ENCODE measurements around the gene ZHX3.

Gene ZHX3

GRCh38 chr20:41204304-41205265 lies 112.9 kb downstream of the ZHX3 start:
- no peaks in the 10 kb centered on the region for H3K27me3 ChIP-seq (ENCODE audit: insufficient read depth, low read length)
- H3K27ac ChIP-seq (ENCODE audit: low read depth, low read length) = no peak overlapping the region
- H3K4me1 ChIP-seq (ENCODE audit: control insufficient read depth, insufficient read depth, low read length, unreplicated experiment) = no peaks in the 10 kb centered on the region
- no peak overlapping the region for H3K4me3 ChIP-seq (ENCODE audit: low read depth, low read length)
- H2AFZ ChIP-seq (ENCODE audit: low read length, unreplicated experiment) = no peak overlapping the region
- H3K79me2 ChIP-seq (ENCODE audit: control insufficient read depth, insufficient read depth, low read length, unreplicated experiment) = peaks cover 10% of the 10 kb centered on the region
- peaks cover 38% of the 10 kb centered on the region for H3K36me3 ChIP-seq (ENCODE audit: insufficient read depth, low read length)

- H3K27me3 ChIP-seq (ENCODE audit: insufficient read depth, low read length) = no peaks in the 10 kb centered on the region
- no peak overlapping the region for H3K4me3 ChIP-seq (ENCODE audit: low read depth, low read length)
- no peak overlapping the region for H2AFZ ChIP-seq (ENCODE audit: low read length, unreplicated experiment)
- peaks cover 10% of the 10 kb centered on the region for H3K79me2 ChIP-seq (ENCODE audit: control insufficient read depth, insufficient read depth, low read length, unreplicated experiment)
- H3K27ac ChIP-seq (ENCODE audit: low read depth, low read length) = no peak overlapping the region
- peaks cover 46% of the 10 kb centered on the region for H3K36me3 ChIP-seq (ENCODE audit: insufficient read depth, low read length)
- H3K4me1 ChIP-seq (ENCODE audit: control insufficient read depth, insufficient read depth, low read length, unreplicated experiment) = no peaks in the 10 kb centered on the region
Measured at GRCh38 chr20:41203660-41204059, 113.9 kb downstream of the ZHX3 start.

- H3K4me1 ChIP-seq (ENCODE audit: control insufficient read depth, insufficient read depth, low read length, unreplicated experiment) = no peaks in the 10 kb centered on the region
- H3K79me2 ChIP-seq (ENCODE audit: control insufficient read depth, insufficient read depth, low read length, unreplicated experiment) = peaks cover 10% of the 10 kb centered on the region
Measured at GRCh38 chr20:41202426-41202825, 115.1 kb downstream of the ZHX3 start.

GRCh38 chr20:41201760-41202159 lies 115.8 kb downstream of the ZHX3 start:
- Histone ChIP-seq H3K79me2 (ENCODE audit: control insufficient read depth, insufficient read depth, low read length, unreplicated experiment) (peaks cover 10% of the 10 kb centered on the region), H3K27me3 (ENCODE audit: insufficient read depth, low read length) (no peaks in the 10 kb centered on the region), H3K27ac (ENCODE audit: low read depth, low read length) (no peak overlapping the region), H2AFZ (ENCODE audit: low read length, unreplicated experiment) (no peak overlapping the region), H3K4me1 (ENCODE audit: control insufficient read depth, insufficient read depth, low read length, unreplicated experiment) (no peaks in the 10 kb centered on the region), H3K36me3 (ENCODE audit: insufficient read depth, low read length) (peaks cover 50% of the 10 kb centered on the region), H3K4me3 (ENCODE audit: low read depth, low read length) (no peak overlapping the region)

More at GRCh38 chr20:41202426-41202825, 115.1 kb downstream of the ZHX3 start:
- Histone ChIP-seq H3K27me3 (ENCODE audit: insufficient read depth, low read length) (no peaks in the 10 kb centered on the region), H3K36me3 (ENCODE audit: insufficient read depth, low read length) (peaks cover 49% of the 10 kb centered on the region), H3K27ac (ENCODE audit: low read depth, low read length) (no peak overlapping the region), H2AFZ (ENCODE audit: low read length, unreplicated experiment) (no peak overlapping the region), H3K4me3 (ENCODE audit: low read depth, low read length) (no peak overlapping the region)

- Histone ChIP-seq H3K27ac (ENCODE audit: low read depth, low read length) (no peak overlapping the region), H3K79me2 (ENCODE audit: control insufficient read depth, insufficient read depth, low read length, unreplicated experiment) (peaks cover 10% of the 10 kb centered on the region), H3K4me1 (ENCODE audit: control insufficient read depth, insufficient read depth, low read length, unreplicated experiment) (no peaks in the 10 kb centered on the region), H2AFZ (ENCODE audit: low read length, unreplicated experiment) (no peak overlapping the region), H3K36me3 (ENCODE audit: insufficient read depth, low read length) (peaks cover 57% of the 10 kb centered on the region), H3K27me3 (ENCODE audit: insufficient read depth, low read length) (no peaks in the 10 kb centered on the region), H3K4me3 (ENCODE audit: low read depth, low read length) (no peak overlapping the region)
Measured at GRCh38 chr20:41200446-41201202, 116.9 kb downstream of the ZHX3 start.

- H3K4me3 ChIP-seq (ENCODE audit: low read depth, low read length) = no peak overlapping the region
- no peaks in the 10 kb centered on the region for H3K27me3 ChIP-seq (ENCODE audit: insufficient read depth, low read length)
- H3K36me3 ChIP-seq (ENCODE audit: insufficient read depth, low read length) = peaks cover 48% of the 10 kb centered on the region
- H3K4me1 ChIP-seq (ENCODE audit: control insufficient read depth, insufficient read depth, low read length, unreplicated experiment) = no peaks in the 10 kb centered on the region
- no peak overlapping the region for H2AFZ ChIP-seq (ENCODE audit: low read length, unreplicated experiment)
- H3K79me2 ChIP-seq (ENCODE audit: control insufficient read depth, insufficient read depth, low read length, unreplicated experiment) = peaks cover 2% of the 10 kb centered on the region
- no peak overlapping the region for H3K27ac ChIP-seq (ENCODE audit: low read depth, low read length)
Measured at GRCh38 chr20:41198443-41198842, 119.1 kb downstream of the ZHX3 start.

- H3K4me1 ChIP-seq (ENCODE audit: control insufficient read depth, insufficient read depth, low read length, unreplicated experiment) = no peaks in the 10 kb centered on the region
- H3K4me3 ChIP-seq (ENCODE audit: low read depth, low read length) = no peak overlapping the region
- H3K36me3 ChIP-seq (ENCODE audit: insufficient read depth, low read length) = peaks cover 57% of the 10 kb centered on the region
- no peak overlapping the region for H3K27ac ChIP-seq (ENCODE audit: low read depth, low read length)
- no peaks in the 10 kb centered on the region for H3K27me3 ChIP-seq (ENCODE audit: insufficient read depth, low read length)
- no peak overlapping the region for H2AFZ ChIP-seq (ENCODE audit: low read length, unreplicated experiment)
- no peaks in the 10 kb centered on the region for H3K79me2 ChIP-seq (ENCODE audit: control insufficient read depth, insufficient read depth, low read length, unreplicated experiment)
Measured at GRCh38 chr20:41196653-41197225, 120.8 kb downstream of the ZHX3 start.

GRCh38 chr20:41192575-41192974 lies 125.0 kb downstream of the ZHX3 start:
- H3K4me1 ChIP-seq (ENCODE audit: control insufficient read depth, insufficient read depth, low read length, unreplicated experiment) = no peaks in the 10 kb centered on the region
- peaks cover 39% of the 10 kb centered on the region for H3K36me3 ChIP-seq (ENCODE audit: insufficient read depth, low read length)
- no peak overlapping the region for H3K27ac ChIP-seq (ENCODE audit: low read depth, low read length)
- no peaks in the 10 kb centered on the region for H3K79me2 ChIP-seq (ENCODE audit: control insufficient read depth, insufficient read depth, low read length, unreplicated experiment)
- H3K4me3 ChIP-seq (ENCODE audit: low read depth, low read length) = no peak overlapping the region
- H3K27me3 ChIP-seq (ENCODE audit: insufficient read depth, low read length) = no peaks in the 10 kb centered on the region
- no peak overlapping the region for H2AFZ ChIP-seq (ENCODE audit: low read length, unreplicated experiment)

GRCh38 chr20:41191562-41192500 lies 125.7 kb downstream of the ZHX3 start:
- H3K36me3 ChIP-seq (ENCODE audit: insufficient read depth, low read length) = peaks cover 38% of the 10 kb centered on the region
- H3K27ac ChIP-seq (ENCODE audit: low read depth, low read length) = no peak overlapping the region
- H2AFZ ChIP-seq (ENCODE audit: low read length, unreplicated experiment) = no peak overlapping the region
- H3K4me3 ChIP-seq (ENCODE audit: low read depth, low read length) = no peak overlapping the region
- no peaks in the 10 kb centered on the region for H3K27me3 ChIP-seq (ENCODE audit: insufficient read depth, low read length)
- H3K79me2 ChIP-seq (ENCODE audit: control insufficient read depth, insufficient read depth, low read length, unreplicated experiment) = no peaks in the 10 kb centered on the region
- H3K4me1 ChIP-seq (ENCODE audit: control insufficient read depth, insufficient read depth, low read length, unreplicated experiment) = no peaks in the 10 kb centered on the region

- H3K4me1 ChIP-seq (ENCODE audit: control insufficient read depth, insufficient read depth, low read length, unreplicated experiment) = no peaks in the 10 kb centered on the region
- H3K36me3 ChIP-seq (ENCODE audit: insufficient read depth, low read length) = peaks cover 18% of the 10 kb centered on the region; the same call in 1 of the 2 replicates
- no peak overlapping the region for H3K4me3 ChIP-seq (ENCODE audit: low read depth, low read length)
- no peak overlapping the region for H3K27ac ChIP-seq (ENCODE audit: low read depth, low read length)
- no peak overlapping the region for H2AFZ ChIP-seq (ENCODE audit: low read length, unreplicated experiment)
- no peaks in the 10 kb centered on the region for H3K79me2 ChIP-seq (ENCODE audit: control insufficient read depth, insufficient read depth, low read length, unreplicated experiment)
- no peaks in the 10 kb centered on the region for H3K27me3 ChIP-seq (ENCODE audit: insufficient read depth, low read length)
Measured at GRCh38 chr20:41187668-41188067, 129.9 kb downstream of the ZHX3 start.
